H54 (cell line): Measurements from ENCODE around the gene TPM3.
A peak's percentile ranks its signal among the peaks of the same experiment; 100 is the strongest.
"Not testable (repeated sequence)": the region's sequence is repeated elsewhere in the genome, so short reads cannot be mapped to it uniquely, and the experiment has no call there.

ENCODE experiments used
- DNase-seq: peaks from one replicate; pipeline ENCODE4 v3.0.0; 2011; ENCODE audit warnings: low spot score, mixed read lengths; ENCODE audit not compliant: insufficient read length
- FAIRE-seq: peaks from 3 replicates; lab custom pipeline; 2011; peaks lifted over from hg19 to GRCh38; lab: Jason Lieb, UNC
- POLR2A ChIP-seq: IDR thresholded peaks from 2 replicates; pipeline ENCODE4 v1.6.1; 2011; ENCODE audit warnings: low read depth, mild to moderate bottlenecking, low read length

Gene TPM3

DNA sequence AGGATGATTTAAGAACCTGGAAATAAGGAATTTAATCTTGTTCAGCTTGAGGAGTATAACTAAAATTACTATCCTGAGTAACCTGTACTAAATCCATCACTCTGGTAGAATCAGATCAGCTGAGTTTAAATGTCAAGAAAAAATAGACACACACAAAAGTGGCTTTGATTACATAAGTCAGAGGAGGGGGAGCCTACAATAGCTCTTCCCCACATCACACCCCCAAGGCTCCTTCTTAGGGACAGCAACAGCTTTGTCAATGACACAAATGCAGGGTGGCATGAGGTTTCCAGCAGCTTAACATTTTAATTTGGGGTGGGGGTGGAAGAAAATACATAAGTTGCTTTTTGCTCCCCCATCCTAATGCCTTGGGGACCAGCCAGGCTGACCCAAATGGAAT is 24.4 kb downstream of the TPM3 start:
- TF ChIP-seq POLR2A = no peak
- DNase-seq = no peak
- no peak for FAIRE-seq

DNA sequence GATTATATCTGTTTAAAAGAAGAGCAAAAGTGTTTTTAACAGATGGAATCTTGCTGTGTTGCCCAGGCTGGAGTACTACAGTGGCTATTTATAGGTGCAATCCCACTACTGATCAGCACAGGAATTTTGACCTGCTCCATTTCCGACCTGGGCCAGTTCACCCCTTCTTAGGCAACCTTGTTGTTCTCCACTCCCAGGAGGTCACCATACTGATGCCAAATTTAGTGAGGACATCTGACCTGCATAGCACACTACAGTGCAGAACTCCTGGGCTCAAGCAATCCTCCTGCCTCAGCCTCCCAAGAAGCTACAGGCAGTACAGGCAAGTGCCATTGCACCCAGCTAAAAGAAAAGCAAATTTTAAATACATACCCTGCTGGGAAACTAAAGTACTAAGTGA is 25.7 kb downstream of the TPM3 start:
- FAIRE-seq (no peak), DNase-seq (no peak)
- TF ChIP-seq POLR2A = no peak

DNA sequence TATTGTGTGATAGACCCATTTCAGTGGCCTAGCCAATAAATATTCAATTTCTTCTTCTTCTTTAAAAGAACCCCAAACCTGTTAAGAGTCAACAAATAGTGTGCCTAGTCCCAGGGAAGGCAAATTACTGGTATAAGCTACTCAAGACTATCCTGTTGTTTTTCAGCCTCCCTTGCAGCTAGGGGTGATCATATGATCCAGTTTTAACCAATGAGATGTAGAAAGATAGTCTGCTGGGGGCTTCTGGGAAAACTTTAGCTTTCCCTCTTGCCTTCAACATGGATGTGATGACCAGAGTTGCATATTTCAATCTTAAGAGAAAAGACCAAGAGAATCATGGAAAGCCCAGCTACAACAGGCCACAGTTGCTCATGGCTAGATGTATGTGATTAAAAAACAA is 32.3 kb downstream of the TPM3 start:
- TF ChIP-seq POLR2A = no peak
- no peak for FAIRE-seq
- DNase-seq = no peak

DNA sequence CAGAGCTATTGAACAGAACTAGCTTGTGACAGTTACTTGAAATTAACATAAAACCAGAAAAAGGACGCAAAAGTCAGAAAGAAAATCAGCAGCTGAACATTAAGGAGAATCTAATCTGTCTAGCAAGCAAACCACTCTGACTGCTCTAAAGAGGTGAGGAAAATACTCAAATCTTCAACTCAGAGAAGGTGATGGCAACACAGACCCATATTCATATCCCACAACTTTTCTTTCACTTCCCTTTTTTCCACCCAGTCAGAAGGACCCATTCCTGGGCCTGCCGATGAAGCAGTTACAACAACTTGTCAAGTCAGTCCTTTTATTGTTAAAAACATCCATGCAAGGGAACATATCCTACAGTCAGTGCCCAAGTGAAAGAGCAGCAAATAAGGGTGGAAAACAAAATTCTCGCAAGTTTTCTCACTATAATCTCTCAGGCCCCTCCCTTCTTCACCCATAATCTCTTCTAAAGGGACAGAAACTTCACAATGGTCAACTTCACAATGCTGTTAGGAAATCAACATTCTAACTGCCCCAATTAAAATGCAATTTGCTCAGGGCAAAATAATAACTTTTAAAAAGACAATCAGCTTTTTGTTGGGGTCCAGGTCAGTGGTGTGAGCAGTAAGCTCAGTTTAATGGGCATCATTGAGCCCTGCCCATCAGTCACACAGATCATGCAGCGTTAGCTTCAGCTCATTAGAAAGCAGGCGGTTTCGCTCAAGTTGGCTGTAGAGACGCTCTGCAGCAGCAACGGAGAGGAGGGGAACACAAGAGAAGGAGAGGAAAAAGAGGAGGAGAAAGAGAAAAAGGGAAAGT is 33.4 kb downstream of the TPM3 start:
- no peak for TF ChIP-seq POLR2A
- FAIRE-seq (no peak), DNase-seq (no peak)

DNA sequence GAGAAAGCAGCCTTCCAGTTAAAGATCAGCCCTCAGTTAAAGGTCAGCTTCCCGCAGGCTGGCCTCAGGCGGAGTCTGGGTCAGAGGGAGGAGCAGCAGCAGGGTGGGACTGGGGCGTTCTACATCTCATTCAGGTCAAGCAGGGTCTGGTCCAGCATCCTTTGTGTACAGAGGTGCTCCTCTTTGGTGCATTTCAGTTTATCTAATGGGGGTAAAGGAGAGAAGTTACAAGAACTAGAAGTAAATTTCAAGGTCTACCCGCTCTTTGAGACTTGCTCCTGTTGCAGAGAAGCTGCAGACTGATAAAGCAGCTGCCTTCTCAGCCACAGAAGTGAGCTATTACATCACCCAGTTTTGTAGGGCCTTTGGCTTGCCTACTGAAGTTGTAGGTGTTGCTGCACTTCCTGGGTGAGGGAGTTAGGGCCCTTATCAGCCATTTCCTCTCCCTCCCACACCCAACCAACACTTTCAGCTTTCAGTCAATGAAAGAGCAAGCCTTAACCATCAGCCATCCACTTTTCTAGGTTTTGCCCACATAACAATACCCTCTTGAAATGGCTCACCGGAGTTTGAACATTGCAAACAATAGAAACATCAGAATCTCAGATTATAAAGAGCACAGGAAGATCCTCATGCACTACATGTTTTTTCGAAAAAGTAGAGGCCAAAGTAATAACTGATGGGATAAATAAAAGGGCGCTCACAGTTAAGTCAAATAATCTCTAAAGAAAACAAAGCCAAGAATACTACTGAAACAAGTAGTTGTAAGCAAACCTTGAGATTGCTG is 34.2 kb downstream of the TPM3 start:
- DNase-seq (no peak), FAIRE-seq (no peak)
- no peak for TF ChIP-seq POLR2A

DNA sequence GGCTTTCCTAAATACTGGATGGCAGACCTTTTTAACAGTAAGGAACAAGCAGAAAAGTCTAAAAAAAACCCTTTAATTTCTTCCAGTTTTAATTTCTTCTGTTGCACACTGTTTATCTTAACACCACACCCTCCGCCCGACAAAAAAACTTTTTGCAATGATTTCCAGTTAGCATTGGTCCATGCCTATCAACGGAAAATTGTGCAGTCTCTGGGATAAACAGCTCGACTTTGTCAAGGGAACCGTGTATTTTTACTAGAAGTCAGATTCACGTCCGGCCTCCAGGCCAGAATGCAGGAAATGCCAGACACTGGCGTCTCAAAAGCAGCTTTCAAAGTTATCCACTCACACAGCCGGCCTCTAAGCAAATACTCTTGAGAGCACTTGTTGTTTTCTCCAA is 36.6 kb downstream of the TPM3 start:
- no peak for TF ChIP-seq POLR2A
- FAIRE-seq (no peak), DNase-seq (no peak)

DNA sequence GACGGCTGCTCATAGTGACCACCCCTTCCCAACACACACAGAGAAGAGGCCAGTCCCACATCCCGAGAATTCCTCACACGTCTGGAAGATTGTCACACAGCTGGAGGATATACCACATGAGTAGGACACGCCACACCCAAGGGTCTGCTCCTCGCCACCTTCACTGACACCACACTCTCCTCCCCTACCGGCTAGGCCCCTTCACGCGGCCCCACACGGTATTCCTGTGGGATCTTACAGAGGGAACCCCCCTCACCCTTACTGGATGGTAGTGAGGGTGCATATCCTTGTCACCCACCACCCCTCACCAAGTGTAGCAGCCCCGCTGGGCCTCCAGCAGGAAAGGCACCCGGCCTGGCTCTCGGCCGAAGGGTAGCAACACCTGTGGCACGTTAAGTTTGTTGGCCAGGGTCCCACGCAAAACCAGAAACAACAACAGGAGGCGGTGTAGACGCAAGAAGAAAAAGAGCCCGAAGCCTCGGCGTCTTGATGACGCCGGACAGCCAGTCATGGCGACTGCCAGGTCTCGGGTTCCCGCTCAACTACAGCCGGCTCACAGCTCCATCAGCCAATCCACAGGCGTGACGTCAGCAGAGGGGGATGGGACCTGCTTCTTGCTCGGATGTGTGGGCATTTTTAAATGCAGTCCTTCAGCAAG is 37.2 kb downstream of the TPM3 start, which contains the start of gene NUP210L:
NUP210L (minus strand) TSS at position 540 of the 658 bp plus-strand sequence.
- DNase-seq (no peak), FAIRE-seq (no peak)
- no peak for TF ChIP-seq POLR2A

DNA sequence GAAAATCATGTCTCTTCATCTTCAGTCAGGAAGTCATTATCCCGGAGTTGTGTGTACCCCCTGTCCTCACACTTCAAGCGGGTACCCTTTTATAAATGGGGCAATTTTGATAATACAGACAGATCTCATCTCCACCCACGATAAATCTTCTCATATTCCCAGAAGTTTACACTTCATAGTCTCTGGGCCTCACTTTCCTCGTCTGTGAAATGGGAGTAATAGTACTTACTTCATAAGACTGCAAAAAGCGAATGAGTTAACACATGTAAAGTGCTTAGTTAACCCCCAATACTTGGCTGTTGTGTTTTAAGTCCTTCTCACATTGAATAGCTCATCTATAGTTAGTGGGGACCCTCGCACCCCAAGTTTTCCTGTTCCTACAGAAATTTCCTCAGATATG is 37.8 kb downstream of the TPM3 start:
- FAIRE-seq = no peak
- TF ChIP-seq POLR2A = no peak

DNA sequence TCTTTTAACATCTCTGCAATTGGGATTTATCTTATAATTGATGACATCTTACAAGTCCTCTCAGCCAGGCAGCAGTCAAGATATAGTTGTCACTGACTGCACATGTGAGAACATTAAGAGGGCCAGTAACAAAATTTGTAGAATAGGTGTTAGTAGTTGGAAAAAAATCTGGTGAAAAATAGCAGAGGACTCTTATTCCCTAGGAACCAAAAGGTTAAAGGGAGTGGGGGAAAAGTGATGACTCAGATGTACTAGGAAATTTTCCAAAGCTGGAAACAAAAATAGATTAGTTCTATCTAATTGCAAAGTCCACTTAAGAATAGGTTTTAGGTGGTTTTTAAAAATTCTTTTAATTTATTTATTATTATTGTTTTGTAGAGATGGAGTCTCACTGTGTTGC is 40.6 kb downstream of the TPM3 start:
- DNase-seq (no peak), FAIRE-seq (no peak)
- TF ChIP-seq POLR2A = no peak

More for the DNA sequence above, 37.8 kb downstream of the TPM3 start:
- no peak for DNase-seq

DNA sequence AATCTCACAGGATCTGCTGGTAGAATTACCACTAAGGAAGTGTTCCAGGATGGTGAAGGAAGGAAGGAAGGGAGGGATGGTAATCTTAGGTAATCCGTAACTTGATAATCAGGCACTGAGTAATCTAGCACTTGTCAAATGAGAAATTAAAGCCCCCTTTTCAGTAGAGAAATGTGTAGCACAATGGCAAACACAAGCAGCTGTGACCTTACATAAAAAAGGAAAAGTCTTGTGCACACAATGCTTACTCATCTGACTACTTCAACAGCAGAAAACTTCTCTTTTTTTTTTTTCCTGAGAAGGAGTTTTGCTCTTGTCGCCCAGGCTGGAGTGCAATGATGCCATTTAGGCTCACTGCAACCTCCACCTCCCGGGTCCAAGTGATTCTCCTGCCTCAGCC is 43.1 kb downstream of the TPM3 start:
- FAIRE-seq (no peak), DNase-seq (no peak)
- TF ChIP-seq POLR2A = no peak

DNA sequence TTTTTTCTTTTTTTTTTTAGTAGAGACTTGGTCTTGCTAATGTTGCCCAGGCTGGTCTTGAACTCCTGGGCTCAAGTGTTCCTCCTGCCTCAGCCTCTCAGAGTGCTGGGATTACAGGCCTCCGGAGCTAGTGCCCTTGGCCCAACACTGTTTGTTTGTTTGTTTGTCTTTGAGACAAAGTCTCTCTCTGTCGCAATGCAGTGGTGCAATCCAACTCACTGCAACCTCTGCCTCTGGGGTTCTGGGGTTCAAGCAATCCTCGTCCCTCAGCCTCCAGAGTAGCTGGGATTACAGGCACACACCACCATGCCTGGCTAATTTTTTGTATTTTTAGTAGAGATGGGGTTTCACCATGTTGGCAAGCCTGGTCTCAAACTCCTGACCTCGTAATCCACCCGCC is 44.4 kb downstream of the TPM3 start:
- FAIRE-seq = not testable (repeated sequence)

DNA sequence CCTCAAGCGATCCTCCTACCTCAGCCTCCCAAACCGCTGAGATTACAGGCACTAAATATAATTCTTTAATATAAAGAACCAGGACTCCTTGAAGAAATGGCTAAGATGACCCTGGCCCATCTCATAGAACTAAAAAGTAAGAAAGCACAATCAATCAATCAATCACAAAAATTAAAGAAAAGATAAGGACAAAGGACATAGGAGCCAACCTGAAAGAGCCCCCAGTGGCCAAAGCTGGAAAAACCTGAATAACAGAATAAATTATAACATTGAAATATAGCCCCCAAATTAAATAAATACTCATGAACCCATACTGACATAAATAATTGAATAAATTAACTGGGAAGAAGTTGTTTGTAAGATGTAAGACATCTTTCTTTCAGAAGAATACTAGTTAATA is 45.9 kb downstream of the TPM3 start:
- no peak for TF ChIP-seq POLR2A
- FAIRE-seq = no peak
- DNase-seq = no peak

More for the DNA sequence above, 44.4 kb downstream of the TPM3 start:
- DNase-seq = not testable (repeated sequence)

DNA sequence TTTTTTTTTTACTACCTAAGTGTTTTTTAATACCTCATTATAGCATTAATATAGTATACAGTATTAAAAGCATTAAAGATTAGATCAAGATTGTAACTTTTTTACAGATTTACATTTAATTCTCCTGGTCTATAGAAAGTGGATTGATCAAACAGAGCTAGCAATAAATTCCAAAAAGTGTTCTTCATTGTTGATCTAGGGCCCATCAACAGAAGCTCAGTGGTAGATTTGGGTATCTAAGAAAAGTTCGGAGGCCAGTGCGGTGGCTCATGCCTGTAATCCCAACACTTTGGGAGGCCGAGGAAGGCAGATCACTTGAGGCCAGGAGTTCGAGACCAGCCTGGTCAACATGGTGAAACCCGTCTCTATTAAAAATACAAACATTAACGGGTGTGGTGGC is 49.5 kb downstream of the TPM3 start:
- DNase-seq (no peak), FAIRE-seq (no peak)
- no peak for TF ChIP-seq POLR2A

DNA sequence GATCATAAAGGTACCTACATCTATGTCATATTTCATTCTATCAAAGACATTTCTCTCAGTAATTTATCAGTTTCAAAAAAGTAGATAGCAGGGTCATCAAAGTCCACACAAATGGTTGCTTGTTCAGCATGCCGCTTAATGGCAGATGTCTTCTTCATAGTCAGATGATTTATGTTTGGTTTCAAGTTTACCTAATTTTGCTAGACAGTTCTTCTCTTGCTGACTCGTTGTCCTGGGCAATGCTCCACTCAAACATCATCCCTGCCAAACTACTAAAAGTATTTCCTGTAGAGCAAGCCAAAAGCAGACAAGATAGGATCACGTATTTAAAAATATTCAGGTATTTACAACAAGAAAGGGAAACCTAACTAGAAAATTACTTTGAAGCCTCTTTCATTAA is 50.7 kb downstream of the TPM3 start:
- FAIRE-seq (peak; percentile 27), DNase-seq (no peak)
- no peak for TF ChIP-seq POLR2A
